B cell (primary cell): ENCODE data around the gene SAG.

Source experiments
- EZH2 ChIP-seq: IDR thresholded peaks from 2 replicates; pipeline ENCODE4 v1.6.1; 2012; ENCODE audit warnings: borderline replicate concordance, low read depth, mild to moderate bottlenecking, moderate library complexity, low read length; ENCODE audit not compliant: insufficient read depth, poor library complexity, severe bottlenecking
- TF ChIP-seq, protein P1 (sequence below): fragments of 200-600 bp; IDR thresholded peaks from one replicate; pipeline ENCODE4 v1.8.0; 2022; ENCODE audit warnings: antibody characterized with exemption, mild to moderate bottlenecking

- TF ChIP-seq, protein P1, sequence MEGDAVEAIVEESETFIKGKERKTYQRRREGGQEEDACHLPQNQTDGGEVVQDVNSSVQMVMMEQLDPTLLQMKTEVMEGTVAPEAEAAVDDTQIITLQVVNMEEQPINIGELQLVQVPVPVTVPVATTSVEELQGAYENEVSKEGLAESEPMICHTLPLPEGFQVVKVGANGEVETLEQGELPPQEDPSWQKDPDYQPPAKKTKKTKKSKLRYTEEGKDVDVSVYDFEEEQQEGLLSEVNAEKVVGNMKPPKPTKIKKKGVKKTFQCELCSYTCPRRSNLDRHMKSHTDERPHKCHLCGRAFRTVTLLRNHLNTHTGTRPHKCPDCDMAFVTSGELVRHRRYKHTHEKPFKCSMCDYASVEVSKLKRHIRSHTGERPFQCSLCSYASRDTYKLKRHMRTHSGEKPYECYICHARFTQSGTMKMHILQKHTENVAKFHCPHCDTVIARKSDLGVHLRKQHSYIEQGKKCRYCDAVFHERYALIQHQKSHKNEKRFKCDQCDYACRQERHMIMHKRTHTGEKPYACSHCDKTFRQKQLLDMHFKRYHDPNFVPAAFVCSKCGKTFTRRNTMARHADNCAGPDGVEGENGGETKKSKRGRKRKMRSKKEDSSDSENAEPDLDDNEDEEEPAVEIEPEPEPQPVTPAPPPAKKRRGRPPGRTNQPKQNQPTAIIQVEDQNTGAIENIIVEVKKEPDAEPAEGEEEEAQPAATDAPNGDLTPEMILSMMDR: no peak
- TF ChIP-seq EZH2: no peak
These were observed at the start of gene SAG for GRCh38 chr2:233307565-233307964.
